ENCODE data around the gene RICTOR. TPM values are rescaled to one million over a fixed set of nuclear protein-coding genes. Genes with fewer than 3 reads are reported as not detected.

Gene RICTOR
- total RNA-seq, 1 donor from 2014 or later: 41.3 TPM

- Mint-ChIP-seq H3K27me3 (ENCODE audit: insufficient read depth, low read depth) (no peaks in the 10 kb centered on the region), H3K9me3 (no peaks in the 10 kb centered on the region), H3K4me3 (no peak overlapping the region), H3K27ac (no peak overlapping the region), H3K4me1 (no peaks in the 10 kb centered on the region), H3K36me3 (no peaks in the 10 kb centered on the region)
- TF ChIP-seq EZH2phosphoT487 (IDR thresholded peaks at IDR 0.05): no peak
- no peak for TF ChIP-seq CTCF (IDR thresholded peaks at IDR 0.05)
- TF ChIP-seq EZH2 (IDR thresholded peaks at IDR 0.05): no peak
- H3K9ac ChIP-seq: no peak overlapping the region
- H3K4me2 ChIP-seq: no peak overlapping the region
- H4K20me1 ChIP-seq (ENCODE audit: low read depth): no peaks in the 10 kb centered on the region
- no peaks in the 10 kb centered on the region for H3K4me1 ChIP-seq
- H3K9me3 ChIP-seq (ENCODE audit: low read depth): no peaks in the 10 kb centered on the region
- no peak overlapping the region for H2AFZ ChIP-seq (replicated peaks)
- no peak overlapping the region for H3K27ac ChIP-seq
- no peaks in the 10 kb centered on the region for H3K36me3 ChIP-seq
- no peak for DNase-seq (ENCODE audit: low spot score)
- no peak overlapping the region for H3K4me3 ChIP-seq
- H3K79me2 ChIP-seq (ENCODE audit: low read depth): no peaks in the 10 kb centered on the region
- no peaks in the 10 kb centered on the region for H3F3A ChIP-seq (ENCODE audit: low read depth)
- H3K27me3 ChIP-seq: no peaks in the 10 kb centered on the region
These were observed 96.2 kb downstream of the RICTOR start for GRCh38 chr5:38978036-38978435.

GRCh38 chr5:38968665-38969064, 105.5 kb downstream of the RICTOR start:
- no peak overlapping the region for H3K4me2 ChIP-seq
- Mint-ChIP-seq H3K27me3 (ENCODE audit: insufficient read depth, low read depth) (no peaks in the 10 kb centered on the region), H3K4me1 (no peaks in the 10 kb centered on the region), H3K36me3 (peaks cover 2% of the 10 kb centered on the region), H3K9me3 (no peaks in the 10 kb centered on the region), H3K4me3 (no peak overlapping the region), H3K27ac (no peak overlapping the region)
- no peak overlapping the region for H3K27ac ChIP-seq
- TF ChIP-seq EZH2 (IDR thresholded peaks at IDR 0.05) (no peak), CTCF (IDR thresholded peaks at IDR 0.05) (no peak), EZH2phosphoT487 (IDR thresholded peaks at IDR 0.05) (no peak)
- no peak overlapping the region for H2AFZ ChIP-seq (replicated peaks)
- no peaks in the 10 kb centered on the region for H3K79me2 ChIP-seq (ENCODE audit: low read depth)
- H3K36me3 ChIP-seq: peaks cover 3% of the 10 kb centered on the region
- DNase-seq (ENCODE audit: low spot score): no peak
- H3K4me1 ChIP-seq: no peaks in the 10 kb centered on the region
- H4K20me1 ChIP-seq (ENCODE audit: low read depth): no peaks in the 10 kb centered on the region
- no peak overlapping the region for H3K9ac ChIP-seq
- no peaks in the 10 kb centered on the region for H3F3A ChIP-seq (ENCODE audit: low read depth)
- H3K4me3 ChIP-seq: no peak overlapping the region
- H3K27me3 ChIP-seq: no peaks in the 10 kb centered on the region
- H3K9me3 ChIP-seq (ENCODE audit: low read depth): no peaks in the 10 kb centered on the region

- no peaks in the 10 kb centered on the region for H3K4me1 ChIP-seq
- TF ChIP-seq CTCF (IDR thresholded peaks at IDR 0.05): no peak
- TF ChIP-seq EZH2phosphoT487 (IDR thresholded peaks at IDR 0.05): no peak
- no peak for TF ChIP-seq EZH2 (IDR thresholded peaks at IDR 0.05)
- H3K4me3 ChIP-seq: no peak overlapping the region
- H3K4me3 Mint-ChIP-seq: no peak overlapping the region
- H3K9me3 ChIP-seq (ENCODE audit: low read depth): no peaks in the 10 kb centered on the region
- no peaks in the 10 kb centered on the region for H3K79me2 ChIP-seq (ENCODE audit: low read depth)
- H3F3A ChIP-seq (ENCODE audit: low read depth): no peaks in the 10 kb centered on the region
- H3K9ac ChIP-seq: no peak overlapping the region
- H3K4me2 ChIP-seq: no peak overlapping the region
- H3K27me3 ChIP-seq: no peaks in the 10 kb centered on the region
- no peaks in the 10 kb centered on the region for H4K20me1 ChIP-seq (ENCODE audit: low read depth)
- no peak for DNase-seq (ENCODE audit: low spot score)
- no peak overlapping the region for H3K27ac Mint-ChIP-seq
- no peaks in the 10 kb centered on the region for H3K9me3 Mint-ChIP-seq
- H3K27me3 Mint-ChIP-seq (ENCODE audit: insufficient read depth, low read depth): no peaks in the 10 kb centered on the region
- peaks cover 9% of the 10 kb centered on the region for H3K36me3 ChIP-seq
- H3K4me1 Mint-ChIP-seq: no peaks in the 10 kb centered on the region
- H3K27ac ChIP-seq: no peak overlapping the region
- peaks cover 11% of the 10 kb centered on the region for H3K36me3 Mint-ChIP-seq
- H2AFZ ChIP-seq (replicated peaks): no peak overlapping the region
These were observed 112.5 kb downstream of the RICTOR start for GRCh38 chr5:38961691-38962090.

All from neural progenitor cell (in vitro differentiated cells).